Upper lobe of right lung (tissue), 1 donor: ENCODE data around the gene TMEM150B. TPM values are rescaled to one million over a fixed set of nuclear protein-coding genes. Genes with fewer than 3 reads are reported as not detected.

Experiments used
- ATAC-seq: fragments of 200-7000 bp; cut with Tn5 transposase; one replicate; pipeline ENCODE4 v1.9.1; 2020; ENCODE audit warnings: mild to moderate bottlenecking, moderate library complexity
- DNase-seq: peaks from one replicate; pipeline ENCODE4 v3.0.0-alpha.2; 2020
- H3K27ac ChIP-seq: fragments of 200-600 bp; one replicate; pipeline ENCODE4 v1.8.0; 2022
- H3K27me3 ChIP-seq: fragments of 200-600 bp; one replicate; pipeline ENCODE4 v1.8.0; 2022; ENCODE audit warnings: mild to moderate bottlenecking
- H3K36me3 ChIP-seq: fragments of 200-600 bp; one replicate; pipeline ENCODE4 v1.8.0; 2022
- H3K4me1 ChIP-seq: fragments of 200-600 bp; one replicate; pipeline ENCODE4 v1.8.0; 2022
- H3K4me3 ChIP-seq: fragments of 200-600 bp; one replicate; pipeline ENCODE4 v1.8.0; 2022; ENCODE audit warnings: mild to moderate bottlenecking
- H3K9me3 ChIP-seq: fragments of 200-600 bp; one replicate; pipeline ENCODE4 v1.8.0; 2022
- intact Hi-C: fragments of 100-400 bp; cut with DNase I; formaldehyde crosslinking; loops from one replicate; pipeline ENCODE4 v1.11.0; 2022
- total RNA-seq: library from RNA; stranded (reverse); fragmentation: NEBNext Ultra II Directional; extraction: Animal tissue kit (Norgen Biotek cat#: 25700); gene quantifications from one replicate; pipeline ENCODE4 v1.2.1, GENCODE V29; 2021
- TF ChIP-seq, protein P1 (sequence below): fragments of 200-600 bp; IDR thresholded peaks from one replicate; pipeline ENCODE4 v1.8.0; 2022; ENCODE audit warnings: antibody characterized with exemption
- donor health status: DM: no; HTN: yes; CAD: no; lungs with severe emphysema.

The TMEM150B gene
- total RNA-seq, 1 donor from 2014 or later: 23.9 TPM

DNA sequence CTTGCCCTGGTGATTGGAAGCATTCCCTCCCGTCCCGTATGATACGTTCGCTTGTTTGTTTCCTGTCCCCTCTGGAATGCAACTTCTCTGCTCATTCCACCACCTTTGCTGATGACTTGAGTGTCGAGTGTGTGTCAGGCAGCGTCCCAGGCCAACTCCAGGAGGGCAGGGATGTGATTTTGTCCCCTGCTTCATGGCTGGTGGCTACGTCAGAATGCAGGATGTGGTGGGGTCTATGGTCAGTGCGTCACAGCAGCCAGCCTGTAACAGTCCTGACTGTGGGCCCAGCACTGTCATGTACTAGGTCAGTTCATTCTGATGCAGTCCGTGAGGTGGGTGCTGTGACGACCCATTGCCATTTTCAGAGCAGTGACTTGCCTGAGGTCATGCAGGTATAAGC is 25.1 kb downstream of the TMEM150B start:
- no peaks in the 10 kb centered on the region for H3K36me3 ChIP-seq
- intact Hi-C loops: no loop called here
- no peaks in the 10 kb centered on the region for H3K9me3 ChIP-seq
- H3K27me3 ChIP-seq: no peaks in the 10 kb centered on the region
- H3K27ac ChIP-seq: no peak overlapping the region
- peaks cover 7% of the 10 kb centered on the region for H3K4me1 ChIP-seq
- TF ChIP-seq, protein P1, sequence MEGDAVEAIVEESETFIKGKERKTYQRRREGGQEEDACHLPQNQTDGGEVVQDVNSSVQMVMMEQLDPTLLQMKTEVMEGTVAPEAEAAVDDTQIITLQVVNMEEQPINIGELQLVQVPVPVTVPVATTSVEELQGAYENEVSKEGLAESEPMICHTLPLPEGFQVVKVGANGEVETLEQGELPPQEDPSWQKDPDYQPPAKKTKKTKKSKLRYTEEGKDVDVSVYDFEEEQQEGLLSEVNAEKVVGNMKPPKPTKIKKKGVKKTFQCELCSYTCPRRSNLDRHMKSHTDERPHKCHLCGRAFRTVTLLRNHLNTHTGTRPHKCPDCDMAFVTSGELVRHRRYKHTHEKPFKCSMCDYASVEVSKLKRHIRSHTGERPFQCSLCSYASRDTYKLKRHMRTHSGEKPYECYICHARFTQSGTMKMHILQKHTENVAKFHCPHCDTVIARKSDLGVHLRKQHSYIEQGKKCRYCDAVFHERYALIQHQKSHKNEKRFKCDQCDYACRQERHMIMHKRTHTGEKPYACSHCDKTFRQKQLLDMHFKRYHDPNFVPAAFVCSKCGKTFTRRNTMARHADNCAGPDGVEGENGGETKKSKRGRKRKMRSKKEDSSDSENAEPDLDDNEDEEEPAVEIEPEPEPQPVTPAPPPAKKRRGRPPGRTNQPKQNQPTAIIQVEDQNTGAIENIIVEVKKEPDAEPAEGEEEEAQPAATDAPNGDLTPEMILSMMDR: no peak
- H3K4me3 ChIP-seq: no peak overlapping the region
- ATAC-seq (no peak), DNase-seq (no peak)

DNA sequence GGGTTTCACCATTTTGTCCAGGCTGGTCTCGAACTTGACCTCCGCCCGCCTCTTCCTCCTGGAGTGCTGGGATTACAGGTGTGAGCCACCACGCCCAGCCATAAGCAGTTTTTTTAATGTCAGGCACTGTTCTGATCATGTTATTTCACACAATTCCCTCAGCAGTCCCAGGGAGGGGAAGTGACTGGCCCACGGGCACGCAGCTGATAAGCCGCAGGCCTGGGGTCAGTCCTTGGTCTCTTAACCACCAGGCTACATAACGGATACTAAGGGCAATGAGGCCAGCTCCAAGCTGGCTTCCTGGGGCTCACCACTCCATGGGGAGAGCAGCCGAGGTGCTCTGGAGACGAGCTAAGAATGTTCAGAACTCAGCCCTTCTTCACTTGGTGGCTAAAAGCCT is 27.9 kb downstream of the TMEM150B start:
- no peaks in the 10 kb centered on the region for H3K36me3 ChIP-seq
- no peak overlapping the region for H3K4me3 ChIP-seq
- DNase-seq (no peak), ATAC-seq (no peak)
- TF ChIP-seq, protein P1: no peak
- no peak overlapping the region for H3K27ac ChIP-seq
- no peaks in the 10 kb centered on the region for H3K9me3 ChIP-seq
- H3K27me3 ChIP-seq: no peaks in the 10 kb centered on the region
- peaks cover 7% of the 10 kb centered on the region for H3K4me1 ChIP-seq
- intact Hi-C loops: no loop called here

DNA sequence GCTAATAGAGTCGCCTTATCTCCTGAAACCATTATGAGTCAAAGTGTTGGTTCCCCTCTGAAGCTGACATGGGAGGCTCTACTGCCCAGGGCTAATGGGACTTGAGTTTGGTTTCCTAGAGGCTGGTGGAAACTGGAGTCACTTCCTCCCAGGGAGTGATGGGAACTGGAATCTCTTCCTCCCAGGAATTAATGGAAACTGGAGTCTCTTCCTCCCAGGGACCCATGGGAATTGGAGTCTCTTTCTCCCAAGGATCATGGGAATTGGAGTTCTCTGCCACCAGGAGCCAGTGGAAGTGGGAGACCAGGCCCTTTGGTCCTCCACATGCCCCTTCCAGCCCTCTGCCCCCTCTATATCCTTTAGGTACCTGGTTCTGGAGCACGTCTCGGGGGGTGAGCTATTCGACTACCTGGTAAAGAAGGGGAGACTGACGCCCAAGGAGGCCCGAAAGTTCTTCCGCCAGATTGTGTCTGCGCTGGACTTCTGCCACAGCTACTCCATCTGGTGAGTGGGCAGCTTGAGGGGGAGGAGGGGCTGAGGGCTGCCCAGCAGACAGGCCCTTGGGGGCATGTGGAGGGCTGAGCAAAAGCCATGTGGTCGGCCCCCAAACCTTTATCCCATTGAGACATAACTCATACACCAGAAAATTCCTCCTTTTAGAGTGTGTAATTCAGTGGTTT is 35.9 kb downstream of the TMEM150B start:
- Histone ChIP-seq H3K4me3 (no peak overlapping the region), H3K27me3 (no peaks in the 10 kb centered on the region), H3K36me3 (no peaks in the 10 kb centered on the region), H3K27ac (no peak overlapping the region), H3K9me3 (no peaks in the 10 kb centered on the region), H3K4me1 (no peaks in the 10 kb centered on the region)
- DNase-seq: no peak
- TF ChIP-seq, protein P1: no peak
- intact Hi-C loops: no loop called here
- ATAC-seq: no peak

GRCh38 chr19:55287361-55288079 is 37.6 kb downstream of the TMEM150B start:
- H3K4me3 ChIP-seq: no peak overlapping the region
- no peak for ATAC-seq
- H3K27me3 ChIP-seq: no peaks in the 10 kb centered on the region
- no peaks in the 10 kb centered on the region for H3K4me1 ChIP-seq
- TF ChIP-seq, protein P1: no peak
- no peaks in the 10 kb centered on the region for H3K9me3 ChIP-seq
- intact Hi-C loops: no loop called here
- no peaks in the 10 kb centered on the region for H3K36me3 ChIP-seq
- no peak for DNase-seq
- H3K27ac ChIP-seq: no peak overlapping the region

DNA sequence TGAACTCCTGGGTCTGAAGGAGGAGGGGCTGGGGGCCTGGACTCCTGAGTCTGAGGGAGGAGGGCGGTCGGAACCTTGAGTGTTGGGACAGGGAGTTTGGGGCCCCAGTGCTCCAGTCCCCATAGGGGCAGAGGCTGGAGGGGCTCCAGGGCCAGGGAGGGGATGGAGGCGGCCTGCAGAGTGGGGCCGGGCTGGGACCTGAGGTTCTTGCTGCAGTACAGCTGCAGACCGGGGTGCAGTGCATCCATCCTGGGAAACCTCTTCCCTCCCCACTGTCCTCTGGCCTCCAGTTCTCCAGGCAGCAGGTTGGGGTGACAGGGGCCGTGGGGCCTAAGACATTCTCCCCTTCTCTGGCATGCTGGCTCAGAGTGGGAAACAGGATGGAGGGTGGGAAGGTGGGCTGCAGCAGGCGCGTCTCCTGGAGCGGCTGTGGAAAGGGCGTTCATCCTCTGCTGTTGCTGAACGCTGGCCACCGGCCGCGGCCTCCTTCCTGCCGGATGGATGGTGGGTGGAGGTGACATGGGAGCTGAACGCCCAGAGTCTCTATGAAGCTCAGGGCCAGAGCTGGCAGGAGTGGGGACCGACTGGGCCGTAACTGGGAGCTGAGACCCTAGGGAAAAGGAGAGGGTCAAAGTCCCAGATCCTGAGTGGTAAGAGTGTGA is 39.8 kb downstream of the TMEM150B start:
- TF ChIP-seq, protein P1: no peak
- H3K27ac ChIP-seq: no peak overlapping the region
- no peaks in the 10 kb centered on the region for H3K27me3 ChIP-seq
- no peak for DNase-seq
- no peak overlapping the region for H3K4me3 ChIP-seq
- peaks cover 3% of the 10 kb centered on the region for H3K4me1 ChIP-seq
- intact Hi-C loops: no loop called here
- H3K36me3 ChIP-seq: no peaks in the 10 kb centered on the region
- ATAC-seq: no peak
- no peaks in the 10 kb centered on the region for H3K9me3 ChIP-seq
